H1 (cell line): ENCODE measurements around the gene SNTG2. TPM values are rescaled to one million over a fixed set of nuclear protein-coding genes. Genes with fewer than 3 reads are reported as not detected.
A peak's percentile ranks its signal among the peaks of the same experiment; 100 is the strongest.

ENCODE experiments used
- CTCF ChIA-PET: fragments of 300-600 bp; sonication (Branson Sonifier 250); formaldehyde crosslinking; loops from one replicate; lab custom pipeline; 2021; ENCODE audit not compliant: partially characterized antibody; lab: Charles Lee
- POLR2A ChIA-PET: fragments of 300-600 bp; sonication (Branson Sonifier 250); formaldehyde crosslinking; loops from one replicate; lab custom pipeline; 2021; ENCODE audit warnings: inconsistent platforms; ENCODE audit not compliant: partially characterized antibody; lab: Charles Lee
- DNase-seq, 2 experiments: peaks; one replicate each; pipeline versions ENCODE4 v3.0.0 to v3.0.0-alpha.2; 2010 to 2022; ENCODE audit warnings: low spot score in 2 of 2, low read depth in 1 of 2, mixed read lengths in 1 of 2
- FAIRE-seq: peaks from 2 replicates; lab custom pipeline; 2011; peaks lifted over from hg19 to GRCh38; lab: Jason Lieb, UNC
- H2AFZ ChIP-seq: 2 replicates; pipeline ENCODE4 v1.8.1; 2012; ENCODE audit warnings: low read length, inconsistent platforms
- H2AK5ac ChIP-seq: 2 replicates; pipeline ENCODE4 v1.6.1; 2013; ENCODE audit warnings: low read depth, low read length
- H2BK120ac ChIP-seq: replicated peaks from 2 replicates; pipeline ENCODE3; 2013; ENCODE audit warnings: low read depth, low read length, inconsistent platforms
- H2BK12ac ChIP-seq: 2 replicates; pipeline ENCODE4 v1.6.1; 2013; ENCODE audit warnings: low read depth, low read length
- H2BK15ac ChIP-seq: 2 replicates; pipeline ENCODE4 v1.6.1; 2013; ENCODE audit warnings: low read length
- H2BK20ac ChIP-seq: 2 replicates; pipeline ENCODE4 v1.6.1; 2013; ENCODE audit warnings: low read length
- H2BK5ac ChIP-seq: 2 replicates; pipeline ENCODE4 v1.6.1; 2013; ENCODE audit warnings: low read depth, low read length
- H3K14ac ChIP-seq: 2 replicates; pipeline ENCODE4 v1.6.1; 2013; ENCODE audit warnings: inconsistent platforms; ENCODE audit not compliant: insufficient read length
- H3K18ac ChIP-seq: 2 replicates; pipeline ENCODE4 v1.6.1; 2013; ENCODE audit warnings: low read length; ENCODE audit errors: extremely low read depth
- H3K23ac ChIP-seq: 2 replicates; pipeline ENCODE4 v1.6.1; 2013; ENCODE audit warnings: inconsistent platforms; ENCODE audit not compliant: insufficient read length
- H3K23me2 ChIP-seq: 2 replicates; pipeline ENCODE4 v1.6.1; 2013; ENCODE audit warnings: low read depth, low read length
- H3K27ac ChIP-seq: 2 replicates; pipeline ENCODE4 v1.6.1; 2011; ENCODE audit warnings: low read depth, low read length, inconsistent platforms
- H3K27me3 ChIP-seq, 4 experiments: replicated peaks in 1 of 4; 1 replicate in 1 of 4; 2 replicates in 3 of 4; pipeline versions ENCODE4 v1.6.1 to v1.8.1; 2011 to 2013; ENCODE audit warnings: low read length in 3 of 4, mild to moderate bottlenecking in 3 of 4, inconsistent platforms in 2 of 4, mixed read lengths in 2 of 4, moderate library complexity in 1 of 4; ENCODE audit not compliant: control insufficient read depth in 3 of 4, insufficient read depth in 3 of 4; ENCODE audit errors: extremely low read depth in 1 of 4
- H3K36me3 ChIP-seq, 4 experiments: 2 replicates each; pipeline versions ENCODE4 v1.6.1 to v1.8.1; 2011 to 2013; ENCODE audit warnings: mild to moderate bottlenecking in 4 of 4, low read length in 3 of 4, moderate library complexity in 2 of 4, control low read depth in 1 of 4, inconsistent platforms in 1 of 4; ENCODE audit not compliant: insufficient read depth in 4 of 4, control insufficient read depth in 2 of 4
- H3K4ac ChIP-seq: replicated peaks from 2 replicates; pipeline ENCODE3; 2013; ENCODE audit warnings: low read length, low read depth, mixed read lengths, inconsistent platforms; ENCODE audit not compliant: insufficient read length
- H3K4me1 ChIP-seq, 4 experiments: replicated peaks in 1 of 4; 1 replicate in 1 of 4; 2 replicates in 3 of 4; pipeline versions ENCODE4 v1.6.1 to v1.8.1; 2011 to 2013; ENCODE audit warnings: low read length in 3 of 4, inconsistent platforms in 2 of 4, mixed read lengths in 1 of 4; ENCODE audit not compliant: insufficient read depth in 4 of 4, control insufficient read depth in 3 of 4
- H3K4me2 ChIP-seq, 2 experiments: 2 replicates each; pipeline versions ENCODE4 v1.6.1 to v1.8.1; 2011 to 2013; ENCODE audit warnings: low read depth in 2 of 2, low read length in 2 of 2, control low read depth in 1 of 2, inconsistent platforms in 1 of 2, mild to moderate bottlenecking in 1 of 2; ENCODE audit not compliant: insufficient read depth in 1 of 2
- H3K4me3 ChIP-seq, 4 experiments: fragments of 200-600, 300-600 bp in 1 of 4; sonication (generic), shearing (Covaris generic), sonication (Bioruptor Twin) in 1 of 4; 2 replicates each; pipeline versions ENCODE4 v1.5.1 to v1.8.1; 2011 to 2016; ENCODE audit warnings: low read length in 4 of 4, low read depth in 3 of 4, control low read depth in 2 of 4, inconsistent platforms in 2 of 4, mild to moderate bottlenecking in 2 of 4, mixed read lengths in 1 of 4, moderate library complexity in 1 of 4; ENCODE audit not compliant: insufficient read depth in 2 of 4; ENCODE audit errors: extremely low read depth in 1 of 4
- H3K56ac ChIP-seq: replicated peaks from 2 replicates; pipeline ENCODE3; 2013; ENCODE audit warnings: low read depth, mild to moderate bottlenecking, mixed read lengths, low read length, inconsistent platforms; ENCODE audit not compliant: insufficient read length
- H3K79me1 ChIP-seq: 2 replicates; pipeline ENCODE4 v1.6.1; 2013; ENCODE audit warnings: low read depth, low read length, control low read depth
- H3K79me2 ChIP-seq, 2 experiments: 2 replicates each; pipeline versions ENCODE4 v1.6.1 to v1.8.1; 2012 to 2013; ENCODE audit warnings: low read length in 2 of 2, mild to moderate bottlenecking in 2 of 2, inconsistent platforms in 1 of 2; ENCODE audit not compliant: insufficient read depth in 2 of 2, control insufficient read depth in 1 of 2
- H3K9ac ChIP-seq, 4 experiments: replicated peaks in 1 of 4; 1 replicate in 1 of 4; 2 replicates in 3 of 4; pipeline versions ENCODE4 v1.6.1 to v1.8.1; 2011 to 2013; ENCODE audit warnings: low read depth in 3 of 4, low read length in 3 of 4, control low read depth in 2 of 4, mild to moderate bottlenecking in 2 of 4, moderate library complexity in 2 of 4, inconsistent platforms in 1 of 4; ENCODE audit errors: extremely low read depth in 1 of 4
- H3K9me3 ChIP-seq, 2 experiments: 2 replicates each; pipeline versions ENCODE4 v1.6.1 to v1.8.1; 2012 to 2013; ENCODE audit warnings: mild to moderate bottlenecking in 2 of 2, moderate library complexity in 2 of 2, control low read depth in 1 of 2, inconsistent platforms in 1 of 2, low read depth in 1 of 2, low read length in 1 of 2, mixed read lengths in 1 of 2; ENCODE audit not compliant: insufficient read depth in 2 of 2
- H4K20me1 ChIP-seq, 2 experiments: replicated peaks in 1 of 2; 2 replicates each; pipeline versions ENCODE3 to v1.8.1; 2011 to 2013; ENCODE audit warnings: inconsistent platforms in 2 of 2, low read length in 2 of 2, mild to moderate bottlenecking in 1 of 2; ENCODE audit not compliant: insufficient read depth in 2 of 2, control insufficient read depth in 1 of 2
- H4K5ac ChIP-seq: 2 replicates; pipeline ENCODE4 v1.6.1; 2013; ENCODE audit warnings: low read length, low read depth, mixed read lengths, inconsistent platforms; ENCODE audit not compliant: insufficient read length
- H4K8ac ChIP-seq: 2 replicates; pipeline ENCODE4 v1.8.0; 2013; ENCODE audit warnings: mild to moderate bottlenecking, moderate library complexity, low read length, inconsistent platforms; ENCODE audit not compliant: insufficient read depth; ENCODE audit errors: extremely low read depth
- H4K91ac ChIP-seq: replicated peaks from 2 replicates; pipeline ENCODE3; 2013; ENCODE audit warnings: low read length, mixed read lengths, inconsistent platforms; ENCODE audit not compliant: insufficient read length
- CBX5 ChIP-seq: fragments of 300-800, 300-1000 bp; sonication (generic); IDR thresholded peaks from 2 replicates; pipeline ENCODE4 v1.7.1; 2016; ENCODE audit warnings: antibody characterized with exemption, low read length, low read depth
- EGR1 ChIP-seq: IDR thresholded peaks from 2 replicates; pipeline ENCODE4 v1.6.1; 2011; ENCODE audit warnings: low read depth, low read length, borderline replicate concordance
- GABPA ChIP-seq: IDR thresholded peaks from 2 replicates; pipeline ENCODE4 v1.6.1; 2011; ENCODE audit warnings: mild to moderate bottlenecking, low read length, moderate library complexity, borderline replicate concordance; ENCODE audit not compliant: insufficient read depth
- MAFK ChIP-seq: IDR thresholded peaks from 2 replicates; pipeline ENCODE4 v1.6.1; 2012; ENCODE audit warnings: low read depth, mild to moderate bottlenecking, improper control_type of control experiment, low read length
- SIN3A ChIP-seq, 2 experiments: IDR thresholded peaks in 1 of 2; conservative IDR thresholded peaks in 1 of 2; 2 replicates each; pipeline ENCODE4 v1.6.1; 2011 to 2012; ENCODE audit warnings: low read length in 2 of 2, improper control_type of control experiment in 1 of 2, low read depth in 1 of 2, mild to moderate bottlenecking in 1 of 2
- TAF1 ChIP-seq: IDR thresholded peaks from 2 replicates; pipeline ENCODE4 v1.6.1; 2011; ENCODE audit warnings: mild to moderate bottlenecking, low read depth, low read length
- YY1 ChIP-seq: IDR thresholded peaks from 2 replicates; pipeline ENCODE4 v1.6.1; 2011; ENCODE audit warnings: low read depth, mild to moderate bottlenecking, low read length
- WGBS, 2 experiments: shearing (Covaris generic) in 1 of 2; methylation state at CpG; one replicate each; pipeline versions ENCODE4 v1.1.6 to v1.1.7; 2013 to 2015; ENCODE audit warnings: low lambda C conversion rate in 2 of 2, mixed read lengths in 2 of 2, inconsistent platforms in 1 of 2, low coverage in 1 of 2, missing lambda C conversion rate in 1 of 2; ENCODE audit not compliant: insufficient replicate concordance in 2 of 2, insufficient coverage in 1 of 2, insufficient read length in 1 of 2; ENCODE audit errors: extremely low coverage in 1 of 2, missing lambda C conversion rate in 1 of 2; 5-methylcytosine and 5-hydroxymethylcytosine counted together
- polyA plus RNA-seq, 7 experiments: library from polyadenylated mRNA; depleted of rRNA in 3 of 7; stranded (reverse) in 5 of 7; unstranded in 2 of 7; fragments of >200 nt in 5 of 7; fragments of 200-250 nt in 2 of 7; gene quantifications; 1 replicate in 5 of 7; 2 replicates in 1 of 7; 4 replicates in 1 of 7; pipeline versions ENCODE4 v1.2.1 to v1.2.3, GENCODE V29; 2011 to 2013; ENCODE audit warnings: missing spikeins in 2 of 7, mixed read lengths in 2 of 7
- total RNA-seq: library from RNA; stranded (reverse); fragmentation: NEBNext Ultra II Directional; extraction: Animal tissue kit (Norgen Biotek cat#: 25700); gene quantifications from 2 replicates; pipeline ENCODE4 v1.2.1, GENCODE V29; 2021

SNTG2 gene
- total and polyA plus RNA-seq, 2 of the 8 experiments (the other 6 are each of a cell fraction or from before 2014, with no cell fraction given) = 6.6 to 18.1 TPM

DNA sequence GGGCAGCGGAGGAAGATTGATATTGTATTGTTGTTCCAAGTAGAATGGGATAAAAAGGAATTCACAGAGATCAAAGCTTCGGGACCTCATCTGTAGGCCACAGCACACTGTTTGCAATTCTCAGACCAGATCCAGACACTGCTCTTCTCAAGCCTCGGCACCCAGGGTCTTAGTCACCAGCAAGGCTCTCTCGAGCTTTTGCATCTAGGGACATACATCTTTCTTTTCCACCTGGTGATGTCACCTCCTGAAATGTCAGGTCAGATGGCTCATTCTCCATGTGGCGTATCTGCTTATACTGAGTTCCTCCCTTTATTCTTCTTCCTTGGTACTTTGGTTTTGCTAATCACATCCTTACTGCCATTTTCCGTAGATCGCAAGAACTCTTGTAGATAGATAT is 42.9 kb upstream of the SNTG2 start:
- POLR2A ChIA-PET = no interaction called here
- no peak overlapping the region for H2AFZ ChIP-seq
- WGBS, 2 experiments = 95% methylated on average over 7 of the region's 7 CpGs; no CpG with 5 or more reads in 1 of the 2 experiments
- no peak overlapping the region for H4K8ac ChIP-seq
- no peak overlapping the region for H3K14ac ChIP-seq
- DNase-seq (no peak), FAIRE-seq (no peak)
- peaks cover 8 to 19% (median 14%) of the 10 kb centered on the region in 4 experiments for H3K4me1 ChIP-seq
- no peak overlapping the region for H3K4me2 ChIP-seq
- H3K23me2 ChIP-seq = no peaks in the 10 kb centered on the region
- H3K23ac ChIP-seq = no peak overlapping the region
- H3K9me3 ChIP-seq = peaks cover 0 to 1% of the 10 kb centered on the region in 2 experiments; a peak in 1 of 4 replicates
- H3K36me3 ChIP-seq = no peaks in the 10 kb centered on the region
- H2BK20ac ChIP-seq = no peak overlapping the region; the same call in 1 of the 2 replicates
- no peak overlapping the region for H3K9ac ChIP-seq
- no peak overlapping the region for H2BK120ac ChIP-seq
- H3K79me1 ChIP-seq = no peaks in the 10 kb centered on the region
- H2AK5ac ChIP-seq = no peak overlapping the region
- H4K20me1 ChIP-seq = no peaks in the 10 kb centered on the region
- no peak overlapping the region for H4K5ac ChIP-seq
- CTCF ChIA-PET = interaction anchor here (0.7 to 4.9 kb wide), 3 partner anchors 11 to 896 kb away, joined by 3 to 14 read pairs (median 3); no protein-coding TSS in a partner anchor
- H4K91ac ChIP-seq = no peak overlapping the region
- H2BK15ac ChIP-seq = no peak overlapping the region
- no peaks in the 10 kb centered on the region for H3K79me2 ChIP-seq
- no peak overlapping the region for H3K56ac ChIP-seq
- no peak overlapping the region for H2BK5ac ChIP-seq
- no peak overlapping the region for H3K27ac ChIP-seq
- H3K4me3 ChIP-seq = no peak overlapping the region
- no peak for TF ChIP-seq CBX5
- TF ChIP-seq YY1 = no peak
- TF ChIP-seq MAFK = no peak
- TF ChIP-seq GABPA = no peak
- TF ChIP-seq SIN3A (conservative IDR thresholded peaks at IDR 0.05 in 1 of 2, IDR thresholded peaks at IDR 0.05 in 1 of 2; ENCODE audit: low read depth in 1 of 2, low read length in 2 of 2) = no peak
- no peak for TF ChIP-seq EGR1
- TF ChIP-seq TAF1 = no peak
- H2BK12ac ChIP-seq = 0 out of 2 replicates have a peak overlapping the region, but pooled peaks have one; percentile 7
- no peak overlapping the region for H3K18ac ChIP-seq
- H3K27me3 ChIP-seq = peaks cover 0 to 7% (median 1%) of the 10 kb centered on the region in 4 experiments; a peak in 2 of 7 replicates
- H3K4ac ChIP-seq = no peak overlapping the region
